ELF-1 (cell line): Measurements from ENCODE around the gene STXBP6.
A peak's percentile ranks its signal among the peaks of the same experiment; 100 is the strongest.

ENCODE experiments used
- DNase-seq: peaks from one replicate; pipeline ENCODE4 v3.0.0-alpha.2; 2016; ENCODE audit warnings: low read depth, low spot score

The STXBP6 gene

GRCh38 chr14:24915958-24916595 is 133.9 kb downstream of the STXBP6 start:
- DNase-seq = no peak

GRCh38 chr14:24915403-24915921 is 134.5 kb downstream of the STXBP6 start:
- no peak for DNase-seq

GRCh38 chr14:24913746-24914145 is 136.2 kb downstream of the STXBP6 start:
- peak; percentile 6 for DNase-seq

GRCh38 chr14:24913021-24913420 is 136.9 kb downstream of the STXBP6 start:
- no peak for DNase-seq

- DNase-seq = no peak
These were observed 138.4 kb downstream of the STXBP6 start for GRCh38 chr14:24911324-24912109.

- DNase-seq = no peak
These were observed 139.4 kb downstream of the STXBP6 start for GRCh38 chr14:24910408-24910986.

GRCh38 chr14:24909523-24910302 is 140.2 kb downstream of the STXBP6 start:
- no peak for DNase-seq

- DNase-seq = no peak
These were observed 141.2 kb downstream of the STXBP6 start for GRCh38 chr14:24908592-24909236.

- no peak for DNase-seq
These were observed 145.4 kb downstream of the STXBP6 start for GRCh38 chr14:24904533-24904932.

GRCh38 chr14:24903337-24903736 is 146.6 kb downstream of the STXBP6 start:
- no peak for DNase-seq

- DNase-seq = no peak
These were observed 149.5 kb downstream of the STXBP6 start for GRCh38 chr14:24900269-24901100.

GRCh38 chr14:24897793-24898192 is 152.2 kb downstream of the STXBP6 start:
- no peak for DNase-seq

GRCh38 chr14:24895622-24896021 is 154.3 kb downstream of the STXBP6 start:
- no peak for DNase-seq

- DNase-seq = no peak
These were observed 154.7 kb downstream of the STXBP6 start for GRCh38 chr14:24895243-24895583.

- no peak for DNase-seq
These were observed 155.2 kb downstream of the STXBP6 start for GRCh38 chr14:24894583-24895242.

- DNase-seq = peak; percentile 2
These were observed 157.4 kb downstream of the STXBP6 start for GRCh38 chr14:24892497-24893051.

- DNase-seq = no peak
These were observed 157.9 kb downstream of the STXBP6 start for GRCh38 chr14:24891987-24892496.

GRCh38 chr14:24890716-24891115 is 159.2 kb downstream of the STXBP6 start:
- DNase-seq = no peak

GRCh38 chr14:24889843-24890242 is 160.1 kb downstream of the STXBP6 start:
- no peak for DNase-seq
